GM21390 (cell line): ENCODE data around the gene CDKN2B-AS1.

Source experiments
- ATAC-seq: cut with Tn5 transposase; IDR thresholded peaks from one replicate; pipeline ENCODE4 v1.9.1; 2021; ENCODE audit not compliant: unreplicated experiment

CDKN2B-AS1 gene

DNA sequence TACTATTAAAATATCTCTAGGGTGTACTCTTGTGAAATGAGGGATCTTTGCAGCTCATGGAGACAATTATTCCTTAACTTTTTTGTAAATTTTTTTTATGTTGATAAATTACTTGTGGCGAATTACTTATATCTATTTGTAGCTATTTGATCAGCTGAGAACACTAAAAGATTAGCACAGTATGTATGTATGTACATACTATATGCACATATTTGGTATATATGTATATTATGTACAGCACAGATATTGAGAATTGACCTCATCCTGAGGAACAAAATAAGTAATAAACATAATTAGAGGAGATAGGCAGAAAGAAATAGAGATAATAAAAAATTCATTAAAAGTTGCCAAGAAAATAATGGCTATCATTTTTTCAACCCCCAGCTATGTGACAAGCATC, 12.2 kb upstream of the CDKN2B-AS1 start:
- no peak for ATAC-seq

DNA sequence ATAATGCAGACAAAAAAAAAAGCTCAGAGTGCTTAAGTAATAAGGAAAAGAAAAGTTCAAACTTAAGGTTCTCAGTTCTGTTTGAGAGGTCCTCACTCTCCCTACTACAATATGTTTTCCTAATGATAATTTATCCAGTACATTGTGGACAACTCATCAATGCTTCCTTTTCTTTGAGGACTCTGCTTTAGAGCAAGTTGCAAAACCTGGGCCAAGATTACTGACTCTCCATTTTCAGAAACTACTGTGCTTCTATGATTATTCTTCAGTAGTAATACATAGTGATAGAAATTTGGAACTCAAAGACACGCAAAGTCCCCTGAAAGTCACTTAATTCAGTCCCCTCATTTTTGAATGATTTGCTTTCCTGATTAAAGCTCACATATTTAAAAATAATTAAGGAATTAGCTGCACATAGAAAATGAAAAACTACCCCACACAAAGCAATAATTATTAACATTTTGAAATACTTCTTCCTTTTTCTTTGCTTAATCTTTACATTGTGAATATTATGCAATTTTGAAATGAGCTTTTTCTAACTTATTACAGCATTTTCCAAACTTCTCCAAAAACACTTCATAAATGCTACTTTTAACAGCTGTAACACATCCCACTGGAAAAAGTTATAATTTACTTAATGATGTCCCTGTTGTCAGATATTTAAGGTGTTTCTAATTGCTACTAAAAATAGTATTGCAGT, 11.6 kb upstream of the CDKN2B-AS1 start:
- no peak for ATAC-seq

DNA sequence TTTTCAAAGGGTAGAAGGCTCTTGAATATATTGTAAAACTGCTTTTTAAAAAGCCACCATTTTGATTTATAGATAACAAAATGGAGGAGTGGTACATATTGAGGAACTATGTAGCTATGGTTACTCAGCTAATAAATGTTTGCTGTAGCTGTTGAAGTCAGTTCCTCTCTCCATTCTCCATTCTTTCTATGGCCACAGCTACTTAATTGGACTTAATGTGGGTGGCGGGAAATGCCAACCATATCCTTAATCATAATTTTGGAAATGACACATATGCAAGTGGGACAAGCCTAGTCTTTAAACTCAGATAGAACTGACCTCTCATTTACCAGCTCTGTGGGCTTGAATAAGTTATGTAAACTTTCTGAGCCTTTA, 11.0 kb upstream of the CDKN2B-AS1 start:
- no peak for ATAC-seq

DNA sequence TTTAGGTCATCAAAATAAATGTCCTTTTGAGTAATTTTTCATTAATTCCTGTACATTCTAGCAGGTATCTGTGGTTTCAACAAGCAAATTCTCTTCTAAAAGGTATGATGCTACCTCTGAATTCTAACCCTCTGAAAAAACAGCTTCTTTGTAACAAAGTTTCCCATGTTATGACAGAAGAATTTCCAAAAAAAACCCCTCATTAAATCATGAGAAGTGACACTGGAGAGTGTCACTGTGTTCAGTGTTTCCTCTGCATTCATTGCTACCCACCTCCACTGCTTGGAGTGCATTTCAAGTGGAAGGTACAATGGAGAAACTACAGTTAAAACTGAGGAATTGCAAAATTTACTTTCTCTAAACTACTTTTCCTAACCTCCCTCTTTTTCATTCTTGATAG, 10.5 kb upstream of the CDKN2B-AS1 start:
- ATAC-seq = no peak

DNA sequence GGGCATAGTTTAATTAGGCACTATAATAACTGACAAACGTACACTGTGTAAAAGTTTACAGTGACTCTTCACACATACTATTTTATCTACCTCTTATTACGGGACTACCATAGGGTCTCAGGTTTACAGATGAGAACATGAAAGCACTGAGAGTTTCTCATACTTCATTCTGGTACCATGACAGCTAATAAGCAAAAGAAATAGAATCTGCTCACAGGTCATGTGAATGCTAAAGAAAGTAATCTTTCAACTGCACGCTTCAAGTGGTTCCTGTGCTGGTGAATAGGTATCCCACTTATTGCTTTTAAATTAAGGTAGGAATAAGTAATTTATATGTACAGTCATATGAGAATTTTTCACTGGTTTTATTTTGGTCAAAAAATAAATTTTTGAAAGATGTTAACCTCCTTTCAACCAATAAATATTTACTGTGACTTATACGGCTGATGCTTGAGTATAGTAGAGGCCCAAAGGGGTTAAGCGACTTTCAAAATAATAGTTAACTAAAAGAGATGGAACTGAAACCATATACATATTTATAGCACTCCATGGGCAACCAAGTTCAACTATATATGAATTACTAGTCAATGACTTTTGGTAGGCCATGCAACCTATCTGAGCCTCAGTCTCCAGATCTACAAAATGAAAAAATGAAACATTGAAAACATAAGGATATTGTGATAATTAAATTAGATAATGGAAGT, 8.5 kb upstream of the CDKN2B-AS1 start:
- no peak for ATAC-seq

DNA sequence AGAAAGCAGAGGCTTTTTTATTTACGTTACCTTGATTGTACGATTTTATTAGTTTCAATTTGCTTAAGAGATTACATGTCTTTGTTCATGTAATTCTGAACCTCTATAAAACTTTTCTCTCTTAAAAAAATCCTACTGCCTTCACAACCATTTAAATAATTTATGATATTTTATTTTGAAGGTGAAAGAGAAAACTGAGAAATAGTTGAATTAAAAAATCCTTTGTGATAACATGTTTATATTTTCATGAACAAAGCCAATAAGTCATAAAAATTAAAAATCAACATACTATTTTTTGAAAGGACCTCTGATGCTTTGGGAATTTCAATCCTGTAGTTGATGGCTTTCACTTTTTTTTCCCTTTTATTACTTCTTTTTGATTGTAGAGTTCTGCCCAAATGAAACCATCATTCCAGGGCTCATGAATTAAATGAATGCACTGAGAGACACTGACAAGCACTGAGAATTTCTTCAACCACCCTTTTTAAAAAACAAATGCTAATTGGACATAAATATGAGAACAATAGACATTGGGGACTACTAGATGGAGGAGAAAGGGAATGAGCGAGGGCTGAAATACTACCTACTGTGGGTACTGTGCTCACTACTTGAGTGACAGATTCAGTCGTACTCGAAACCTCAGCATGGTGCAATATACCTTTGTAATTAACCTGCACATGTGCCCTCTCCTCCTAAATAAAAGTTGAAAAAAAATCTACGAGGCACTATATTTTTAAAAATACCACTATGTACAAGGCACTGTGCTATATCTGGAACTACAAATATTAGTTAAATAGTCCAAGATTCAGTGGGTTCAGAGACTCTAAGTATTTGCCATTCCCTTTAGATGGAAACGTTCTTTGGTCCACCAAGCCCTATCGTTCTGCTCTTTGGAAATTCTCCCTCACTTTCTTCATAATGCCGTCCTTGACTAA, 6.3 kb upstream of the CDKN2B-AS1 start:
- no peak for ATAC-seq

DNA sequence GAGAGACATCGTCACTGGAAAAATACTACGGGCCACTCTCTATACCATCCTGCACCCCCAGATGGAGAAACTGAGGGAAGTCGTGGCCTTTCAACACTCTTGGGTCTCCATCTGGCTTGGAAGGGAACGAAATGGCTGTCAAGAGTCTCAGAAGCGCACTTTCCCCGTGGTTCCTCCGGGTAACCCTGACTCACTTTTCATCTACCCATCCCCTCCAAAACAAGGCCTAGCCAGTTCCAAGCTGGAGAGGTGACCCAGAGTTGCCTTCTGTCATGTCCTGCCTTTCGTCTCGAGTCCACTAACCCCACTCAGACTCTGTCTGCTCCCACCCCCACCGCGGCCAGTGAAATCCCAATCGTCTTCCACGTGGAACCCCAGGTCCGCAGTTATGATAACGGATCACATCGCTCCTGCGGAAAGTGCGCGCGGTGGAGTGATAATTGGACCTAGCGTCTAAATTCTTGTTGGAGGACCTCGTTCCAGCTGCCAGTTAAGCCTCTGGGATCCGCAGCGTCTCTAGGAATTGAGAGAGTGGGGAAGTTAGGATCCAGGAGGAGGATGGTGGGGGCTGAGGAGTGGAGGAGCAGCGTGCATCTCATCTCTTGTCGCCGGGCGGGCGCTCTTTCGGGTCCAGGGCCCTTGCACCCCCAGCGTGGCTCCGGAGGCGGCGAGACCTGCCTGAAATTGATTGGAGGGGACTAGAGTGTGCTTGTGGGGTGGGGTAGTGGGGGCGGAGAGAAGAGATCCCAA, 5.0 kb upstream of the CDKN2B-AS1 start:
- no peak for ATAC-seq

DNA sequence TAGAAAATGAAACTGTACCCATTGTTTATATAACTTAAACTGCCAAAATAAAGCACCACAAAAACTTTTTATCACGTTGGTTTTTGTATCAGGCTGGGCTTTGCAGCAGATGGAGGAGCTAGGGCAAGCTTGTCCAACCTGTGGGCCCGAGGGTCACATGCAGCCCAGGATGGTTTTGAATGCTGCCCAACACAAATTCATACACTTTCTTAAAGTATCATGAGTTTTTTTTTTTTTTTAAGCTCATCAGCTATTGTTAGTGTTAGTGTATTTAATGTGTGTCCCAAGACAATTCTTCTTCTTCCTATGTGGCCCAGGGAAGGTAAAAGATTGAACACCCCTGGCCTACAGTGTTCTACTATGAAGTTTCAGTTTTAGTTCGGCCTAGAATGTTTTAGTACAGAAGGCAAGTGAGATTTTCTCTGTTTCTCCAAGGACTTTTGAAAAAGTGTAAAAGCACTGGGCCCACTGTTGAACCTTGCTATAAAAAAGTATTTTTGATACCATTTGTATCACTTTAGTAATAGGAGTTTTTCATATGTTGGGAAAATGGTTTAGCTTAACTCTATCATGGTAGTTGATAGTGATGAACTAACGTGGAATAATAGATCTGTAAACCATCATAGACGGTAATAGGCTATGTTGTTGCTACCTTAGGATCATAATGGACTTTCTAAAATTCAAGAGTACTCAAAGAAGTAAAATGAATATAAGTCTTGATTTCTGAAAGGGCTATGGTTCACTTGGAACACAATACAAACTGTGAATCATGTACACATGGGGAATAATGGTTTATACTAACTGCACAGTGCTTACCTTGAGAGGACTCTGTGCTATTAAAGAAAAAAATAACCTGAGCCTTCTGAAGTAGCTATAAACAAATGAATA, 3.3 kb upstream of the CDKN2B-AS1 start:
- ATAC-seq = no peak

- no peak for ATAC-seq
These were observed 1.6 kb upstream of the CDKN2B-AS1 start for GRCh38 chr9:21993007-21993406.

DNA sequence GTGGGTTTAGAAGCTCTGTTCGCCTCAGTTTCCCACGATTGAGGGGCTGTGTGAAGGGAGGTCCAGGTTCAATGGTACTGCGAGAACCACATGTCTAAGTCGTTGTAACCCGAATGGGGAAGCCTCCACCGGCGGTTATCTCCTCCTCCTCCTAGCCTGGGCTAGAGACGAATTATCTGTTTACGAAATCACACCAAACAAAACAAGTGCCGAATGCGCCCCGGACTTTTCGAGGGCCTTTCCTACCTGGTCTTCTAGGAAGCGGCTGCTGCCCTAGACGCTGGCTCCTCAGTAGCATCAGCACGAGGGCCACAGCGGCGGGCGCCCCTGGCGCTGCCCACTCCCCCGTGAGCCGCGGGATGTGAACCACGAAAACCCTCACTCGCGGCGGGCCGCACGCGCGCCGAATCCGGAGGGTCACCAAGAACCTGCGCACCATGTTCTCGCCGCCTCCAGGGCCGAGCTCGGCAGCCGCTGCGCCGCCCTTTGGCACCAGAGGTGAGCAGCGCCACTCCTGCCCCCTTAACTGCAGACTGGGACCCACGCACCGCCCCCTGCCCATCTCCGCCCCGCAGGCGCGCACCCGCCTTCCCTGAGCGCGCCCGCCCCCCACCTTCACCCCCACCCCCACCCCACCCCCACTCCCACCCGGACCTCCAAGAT, 567 bp upstream of the CDKN2B-AS1 start, which contains the start of gene CDKN2A:
Gene CDKN2A (minus strand): TSS at position 500 of the 663 bp plus-strand sequence.
- ATAC-seq = peak; percentile 41

- peak; percentile 79 for ATAC-seq
These were observed 545 bp downstream of the CDKN2B-AS1 start for GRCh38 chr9:21995006-21995665.

- peak; percentile 27 for ATAC-seq
These were observed 1.2 kb downstream of the CDKN2B-AS1 start for GRCh38 chr9:21995666-21996398.

GRCh38 chr9:21996438-21996837, 1.8 kb downstream of the CDKN2B-AS1 start:
- no peak for ATAC-seq

GRCh38 chr9:21996858-21997257, 2.3 kb downstream of the CDKN2B-AS1 start:
- ATAC-seq = no peak

- ATAC-seq = no peak
These were observed 2.9 kb downstream of the CDKN2B-AS1 start for GRCh38 chr9:21997480-21997879.

GRCh38 chr9:21998026-21998425, 3.4 kb downstream of the CDKN2B-AS1 start:
- no peak for ATAC-seq

- ATAC-seq = no peak
These were observed 7.4 kb downstream of the CDKN2B-AS1 start for GRCh38 chr9:22002038-22002437.
